ENCODE measurements around the gene JAZF1.

GRCh38 chr7:28018856-28019465 is 161.6 kb downstream of the JAZF1 start:
- TF ChIP-seq POLR2A (IDR thresholded peaks at IDR 0.05) (no peak), CTCF (IDR thresholded peaks at IDR 0.05) (no peak), POLR2AphosphoS5 (IDR thresholded peaks at IDR 0.05; ENCODE audit: insufficient read depth in 1 of 2, low read depth in 1 of 2) (no peak)
